Placental pericyte (primary cell): ENCODE results near the gene GPR137C. TPM values are rescaled to one million over a fixed set of nuclear protein-coding genes. Genes with fewer than 3 reads are reported as not detected.

Experiments
- total RNA-seq: library from RNA; depleted of rRNA; stranded (reverse); fragments of >200 nt; gene quantifications from 2 replicates; pipeline ENCODE4 v1.2.3, GENCODE V29; 2012

The GPR137C gene, protein sequence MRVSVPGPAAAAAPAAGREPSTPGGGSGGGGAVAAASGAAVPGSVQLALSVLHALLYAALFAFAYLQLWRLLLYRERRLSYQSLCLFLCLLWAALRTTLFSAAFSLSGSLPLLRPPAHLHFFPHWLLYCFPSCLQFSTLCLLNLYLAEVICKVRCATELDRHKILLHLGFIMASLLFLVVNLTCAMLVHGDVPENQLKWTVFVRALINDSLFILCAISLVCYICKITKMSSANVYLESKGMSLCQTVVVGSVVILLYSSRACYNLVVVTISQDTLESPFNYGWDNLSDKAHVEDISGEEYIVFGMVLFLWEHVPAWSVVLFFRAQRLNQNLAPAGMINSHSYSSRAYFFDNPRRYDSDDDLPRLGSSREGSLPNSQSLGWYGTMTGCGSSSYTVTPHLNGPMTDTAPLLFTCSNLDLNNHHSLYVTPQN
- 0.43 and 0.44 TPM in 2 replicates for total RNA-seq

DNA sequence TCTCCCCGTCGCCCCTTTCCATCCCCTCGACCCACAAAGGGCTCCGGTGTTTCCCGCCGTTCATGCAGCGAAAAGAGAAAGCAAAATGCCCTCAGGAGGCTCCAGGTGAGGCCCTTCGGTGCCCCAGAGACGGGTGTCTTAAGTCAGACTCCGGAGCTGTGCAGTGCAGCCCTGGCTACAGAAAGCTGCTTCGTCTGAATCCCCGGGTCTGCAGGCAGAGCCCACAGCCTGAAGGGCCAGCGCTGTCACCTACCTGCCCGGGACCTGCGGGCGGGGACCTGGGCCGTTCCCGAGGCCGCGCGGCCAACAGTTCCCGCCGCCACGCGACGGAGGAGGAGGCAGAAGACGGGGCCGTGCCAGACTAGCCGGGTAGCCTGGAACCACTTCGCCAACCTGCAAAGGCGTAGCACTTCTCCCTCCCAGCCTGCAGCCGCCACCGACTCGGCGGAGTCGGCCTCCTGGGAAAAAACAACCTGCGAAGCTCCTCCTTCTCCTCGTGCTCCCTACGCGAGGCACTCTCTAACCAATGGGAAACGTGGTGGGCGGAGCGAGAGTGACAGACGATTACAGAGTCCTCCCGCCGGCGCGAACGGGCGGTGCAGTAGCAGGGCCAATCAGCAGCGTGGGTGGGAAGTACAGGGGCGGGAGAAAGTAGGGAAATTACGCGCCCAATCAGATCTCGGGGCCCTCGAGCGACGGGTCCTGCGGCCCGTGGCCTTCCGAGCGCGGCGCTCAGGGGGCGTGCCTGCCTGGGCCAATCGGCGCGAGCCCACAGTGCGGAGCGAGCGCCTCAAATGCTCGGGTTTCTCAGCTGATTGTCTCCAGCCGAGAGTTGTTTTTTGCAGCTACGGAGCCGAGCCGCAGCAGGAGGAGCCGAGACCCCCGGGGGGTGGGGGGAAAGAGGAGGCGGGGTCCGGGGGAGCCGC is at the start of gene GPR137C, which contains the start of gene TXNDC16:
Gene GPR137C (plus strand): TSS at position 774 of the 926 bp plus-strand sequence. CDS start 312 bp downstream, outside the sequence.
Gene TXNDC16 (minus strand): TSS at position 443 of the 926 bp plus-strand sequence. CDS start 8,948 bp downstream, outside the sequence.

Other genes with a start within 250 kb of the GPR137C start
- 6.3 and 9.7 TPM in 2 replicates for gene PTGER2, start 238.5 kb upstream of the GPR137C start, total RNA-seq
- gene TXNDC16, start 331 bp upstream of the GPR137C start, total RNA-seq: 2.1 and 4.2 TPM in 2 replicates
- gene ERO1A, start 142.7 kb downstream of the GPR137C start, total RNA-seq: 103 and 120 TPM in 2 replicates
- gene PSMC6, start 154.4 kb downstream of the GPR137C start, total RNA-seq: 77.7 and 107 TPM in 2 replicates
- gene STYX, start 177.3 kb downstream of the GPR137C start, total RNA-seq: 17.9 and 38.4 TPM in 2 replicates
- 19.0 and 46.8 TPM in 2 replicates for gene GNPNAT1, start 238.8 kb downstream of the GPR137C start, total RNA-seq